Activated CD8-positive, alpha-beta memory T cell treated with anti-CD3 and anti-CD28 coated beads for 48 hours (primary cell): Measurements from ENCODE around the gene RNF220.
"Not testable (repeated sequence)": the region's sequence is repeated elsewhere in the genome, so short reads cannot be mapped to it uniquely, and the experiment has no call there.

Experiments
- DNase-seq, 3 experiments: peaks; one replicate each; pipeline ENCODE4 v3.0.0-alpha.2; 2020; ENCODE audit warnings: low read depth in 2 of 3, low spot score in 2 of 3

Gene RNF220

GRCh38 chr1:44695671-44696070, 290.6 kb downstream of the RNF220 start:
- DNase-seq: no peak

DNA sequence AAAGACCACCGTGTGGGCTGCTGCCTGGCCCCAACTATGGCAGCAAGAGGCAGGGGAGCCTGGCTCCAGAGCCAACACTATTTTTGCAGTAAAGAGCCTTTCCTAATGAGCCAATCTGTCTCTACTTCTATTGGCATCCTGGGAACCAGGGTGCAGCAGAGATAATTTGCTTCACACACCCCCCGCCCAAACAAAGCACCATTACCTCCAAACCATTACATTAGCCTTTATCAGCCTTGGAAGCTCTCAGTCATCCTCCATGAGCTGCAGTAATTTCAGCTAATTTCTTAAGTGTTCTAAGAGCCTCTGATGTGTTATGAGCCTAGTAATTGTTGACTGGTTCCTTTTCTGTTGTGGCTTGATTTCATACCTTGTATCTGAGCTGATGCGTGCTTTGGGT, 291.0 kb downstream of the RNF220 start:
- no peak for DNase-seq

- no peak for DNase-seq
Observed at GRCh38 chr1:44696789-44697345, 291.8 kb downstream of the RNF220 start.

GRCh38 chr1:44698138-44698537, 293.1 kb downstream of the RNF220 start:
- no peak for DNase-seq

- not testable (repeated sequence) for DNase-seq
Observed at GRCh38 chr1:44699375-44699774, 294.3 kb downstream of the RNF220 start.

- no peak for DNase-seq
Observed at GRCh38 chr1:44700573-44700972, 295.5 kb downstream of the RNF220 start.

- DNase-seq: no peak
Observed at GRCh38 chr1:44701141-44701573, 296.1 kb downstream of the RNF220 start.
